WTC11 (cell line): ENCODE results near the gene DMD. TPM values are rescaled to one million over a fixed set of nuclear protein-coding genes. Genes with fewer than 3 reads are reported as not detected.

Experiments used
- ATAC-seq: fragments of 200-7000 bp; cut with Tn5 transposase; 2 replicates; pipeline ENCODE4 v1.10.0; 2021; ENCODE audit warnings: mild to moderate bottlenecking, moderate library complexity
- CTCF ChIA-PET: fragments of 300-600 bp; sonication (Branson Sonifier 250); formaldehyde crosslinking; loops from one replicate; lab custom pipeline; 2021; ENCODE audit warnings: antibody characterized with exemption; lab: Charles Lee
- POLR2A ChIA-PET: fragments of 350-600 bp; sonication (Branson Sonifier 250); formaldehyde crosslinking; loops from one replicate; lab custom pipeline; 2021; ENCODE audit warnings: antibody characterized with exemption; lab: Charles Lee
- DNase-seq: peaks from one replicate; pipeline ENCODE4 v3.0.0; 2021; ENCODE audit warnings: low spot score
- H3K27ac Mint-ChIP-seq: 2 replicates; pipeline ENCODE4 v1.8.0; 2021; ENCODE audit warnings: mixed read lengths
- H3K27me3 Mint-ChIP-seq: 2 replicates; pipeline ENCODE4 v1.8.0; 2021; ENCODE audit warnings: low read depth, mild to moderate bottlenecking, moderate library complexity, mixed read lengths
- H3K36me3 Mint-ChIP-seq: 2 replicates; pipeline ENCODE4 v1.8.0; 2021; ENCODE audit warnings: mixed read lengths
- H3K4me1 Mint-ChIP-seq: 2 replicates; pipeline ENCODE4 v1.8.0; 2022; ENCODE audit warnings: mixed read lengths
- H3K4me3 Mint-ChIP-seq: 2 replicates; pipeline ENCODE4 v1.8.0; 2021; ENCODE audit warnings: mild to moderate bottlenecking, moderate library complexity, mixed read lengths
- H3K9me3 Mint-ChIP-seq: 2 replicates; pipeline ENCODE4 v1.8.0; 2021; ENCODE audit warnings: mixed read lengths
- AFF4 ChIP-seq: sonication (generic); formaldehyde crosslinking; IDR thresholded peaks from 2 replicates; pipeline ENCODE4 v1.8.1; 2023; ENCODE audit warnings: mild to moderate bottlenecking, missing genetic modification reagents, borderline replicate concordance
- ATF1 ChIP-seq: sonication (generic); formaldehyde crosslinking; IDR thresholded peaks from 2 replicates; pipeline ENCODE4 v1.8.1; 2023; ENCODE audit warnings: mild to moderate bottlenecking, moderate library complexity, missing genetic modification reagents
- ATF6 ChIP-seq: sonication (generic); formaldehyde crosslinking; IDR thresholded peaks from 2 replicates; pipeline ENCODE4 v1.8.1; 2023; ENCODE audit warnings: mild to moderate bottlenecking, missing genetic modification reagents
- CDX4 ChIP-seq: fragments of 250-450 bp; sonication (Bioruptor Pico); IDR thresholded peaks from 2 replicates; pipeline ENCODE4 v1.9.0; 2021; ENCODE audit warnings: moderate library complexity, mild to moderate bottlenecking, inconsistent platforms, borderline replicate concordance
- CREB1 ChIP-seq: sonication (generic); formaldehyde crosslinking; IDR thresholded peaks from 2 replicates; pipeline ENCODE4 v1.8.0; 2023; ENCODE audit warnings: mild to moderate bottlenecking, missing genetic modification reagents
- CREM ChIP-seq: sonication (generic); formaldehyde crosslinking; IDR thresholded peaks from 2 replicates; pipeline ENCODE4 v1.8.1; 2022; ENCODE audit warnings: mild to moderate bottlenecking, missing genetic modification reagents, moderate library complexity
- CTCF ChIP-seq: fragments of 200-600 bp; IDR thresholded peaks from 2 replicates; pipeline ENCODE4 v1.8.0; 2022; ENCODE audit warnings: antibody characterized with exemption
- ELF4 ChIP-seq: sonication (generic); formaldehyde crosslinking; IDR thresholded peaks from 2 replicates; pipeline ENCODE4 v1.8.1; 2022; ENCODE audit warnings: low read depth, mild to moderate bottlenecking, moderate library complexity, missing genetic modification reagents
- FOXP4 ChIP-seq: sonication (generic); formaldehyde crosslinking; IDR thresholded peaks from 2 replicates; pipeline ENCODE4 v1.8.0; 2022; ENCODE audit warnings: mild to moderate bottlenecking, missing genetic modification reagents
- GRHL2 ChIP-seq: fragments of 250-450 bp; sonication (Bioruptor Pico); IDR thresholded peaks from 2 replicates; pipeline ENCODE4 v1.8.0; 2022; ENCODE audit warnings: mild to moderate bottlenecking, moderate library complexity; ENCODE audit not compliant: insufficient replicate concordance, severe bottlenecking
- HMGXB4 ChIP-seq: sonication (generic); formaldehyde crosslinking; IDR thresholded peaks from 2 replicates; pipeline ENCODE4 v1.8.1; 2023; ENCODE audit warnings: mild to moderate bottlenecking, moderate library complexity, missing genetic modification reagents
- IRF1 ChIP-seq: sonication (generic); formaldehyde crosslinking; IDR thresholded peaks from 2 replicates; pipeline ENCODE4 v1.8.0; 2023; ENCODE audit warnings: missing genetic modification reagents
- JUN ChIP-seq: sonication (generic); formaldehyde crosslinking; IDR thresholded peaks from 2 replicates; pipeline ENCODE4 v1.8.0; 2023; ENCODE audit warnings: mild to moderate bottlenecking, missing genetic modification reagents
- MYBL2 ChIP-seq: sonication (generic); formaldehyde crosslinking; IDR thresholded peaks from 2 replicates; pipeline ENCODE4 v1.8.1; 2023; ENCODE audit warnings: mild to moderate bottlenecking, moderate library complexity, missing genetic modification reagents
- NFATC4 ChIP-seq: fragments of 250-450 bp; sonication (Bioruptor Pico); IDR thresholded peaks from 2 replicates; pipeline ENCODE4 v1.9.0; 2021; ENCODE audit warnings: mild to moderate bottlenecking
- NFYB ChIP-seq: sonication (generic); formaldehyde crosslinking; conservative IDR thresholded peaks from 2 replicates; pipeline ENCODE4 v1.8.0; 2022; ENCODE audit warnings: low read depth, missing genetic modification reagents
- TEAD1 ChIP-seq: sonication (generic); formaldehyde crosslinking; IDR thresholded peaks from 2 replicates; pipeline ENCODE4 v1.8.0; 2022; ENCODE audit warnings: mild to moderate bottlenecking, missing genetic modification reagents
- TEAD4 ChIP-seq: sonication (generic); formaldehyde crosslinking; IDR thresholded peaks from 2 replicates; pipeline ENCODE4 v1.8.0; 2022; ENCODE audit warnings: mild to moderate bottlenecking, missing genetic modification reagents
- ZNF232 ChIP-seq: sonication (generic); formaldehyde crosslinking; IDR thresholded peaks from 2 replicates; pipeline ENCODE4 v1.8.0; 2022; ENCODE audit warnings: mild to moderate bottlenecking, missing genetic modification reagents
- ZNF396 ChIP-seq: fragments of 250-450 bp; sonication (Bioruptor Pico); IDR thresholded peaks from 2 replicates; pipeline ENCODE4 v1.8.0; 2021; ENCODE audit warnings: mild to moderate bottlenecking, moderate library complexity, borderline replicate concordance
- ZSCAN18 ChIP-seq: fragments of 250-450 bp; sonication (Bioruptor Pico); IDR thresholded peaks from 2 replicates; pipeline ENCODE4 v2.1.2; 2022; ENCODE audit warnings: mild to moderate bottlenecking, moderate library complexity
- total RNA-seq: library from RNA; stranded (reverse); gene quantifications from 3 replicates; pipeline ENCODE4 v1.2.3, GENCODE V29; 2021

DMD gene
- total RNA-seq, 1 experiment from 2014 or later: 9.1 TPM

- H3K36me3 Mint-ChIP-seq: peaks cover 8% of the 10 kb centered on the region
- peaks cover 14% of the 10 kb centered on the region for H3K4me1 Mint-ChIP-seq
- peaks cover 3% of the 10 kb centered on the region for H3K9me3 Mint-ChIP-seq
- no peaks in the 10 kb centered on the region for H3K27me3 Mint-ChIP-seq
- TF ChIP-seq NFYB (no peak), CREB1 (no peak), ZNF396 (CRISPR knock-in tag) (no peak), HMGXB4 (CRISPR knock-in tag) (no peak), ATF1 (no peak), AFF4 (CRISPR knock-in tag) (no peak), ZNF232 (no peak), CTCF (no peak), ELF4 (CRISPR knock-in tag) (no peak), TEAD1 (CRISPR knock-in tag) (no peak)
- ATAC-seq: no peak
- H3K27ac Mint-ChIP-seq: no peak overlapping the region
- ChIA-PET POLR2A (no interaction called here), CTCF (no interaction called here)
- no peak overlapping the region for H3K4me3 Mint-ChIP-seq
- DNase-seq: no peak
These were observed 2078.5 kb downstream of the DMD start for GRCh38 chrX:31132821-31133241.

GRCh38 chrX:31130457-31131220 is 2080.7 kb downstream of the DMD start:
- Mint-ChIP-seq H3K27ac (no peak overlapping the region), H3K27me3 (no peaks in the 10 kb centered on the region), H3K9me3 (no peaks in the 10 kb centered on the region), H3K36me3 (0 out of 2 replicates have a peak, but pooled peaks cover 6% of the 10 kb centered on the region), H3K4me1 (peaks cover 7% of the 10 kb centered on the region), H3K4me3 (no peak overlapping the region)
- ATAC-seq (no peak), DNase-seq (no peak)
- ChIA-PET CTCF (no interaction called here), POLR2A (no interaction called here)
- TF ChIP-seq CREM (CRISPR knock-in tag) (no peak), TEAD4 (CRISPR knock-in tag) (no peak), IRF1 (CRISPR knock-in tag) (no peak), FOXP4 (no peak), ATF6 (CRISPR knock-in tag) (no peak), CDX4 (CRISPR knock-in tag) (no peak), NFATC4 (no peak), JUN (CRISPR knock-in tag) (no peak), ELF4 (CRISPR knock-in tag) (no peak), ZSCAN18 (CRISPR knock-in tag) (no peak), GRHL2 (CRISPR knock-in tag) (no peak), MYBL2 (no peak)
